Measurements from ENCODE around the gene AKAP6. TPM values are rescaled to one million over a fixed set of nuclear protein-coding genes. Genes with fewer than 3 reads are reported as not detected.

Gene AKAP6
- total RNA-seq, 1 donor from 2014 or later, result 3.4 TPM

DNA sequence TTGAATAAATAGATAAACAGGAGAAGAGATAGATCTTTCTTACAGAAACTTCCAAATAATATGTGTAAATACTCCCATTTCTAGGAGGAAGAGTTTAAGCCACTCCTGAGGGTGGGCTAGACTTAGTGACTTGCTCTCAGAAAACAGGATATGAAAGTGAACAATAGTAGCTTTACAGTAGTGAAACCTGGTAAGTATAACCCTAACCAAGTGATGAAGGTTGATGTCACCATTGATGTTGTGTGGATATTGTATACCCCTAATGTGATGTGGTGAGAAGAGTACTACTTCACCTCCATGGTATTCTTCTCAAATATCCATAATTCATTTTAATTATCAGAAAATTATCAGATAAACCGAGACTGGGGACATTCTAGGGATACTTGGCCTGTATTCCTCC, 20.9 kb downstream of the AKAP6 start:
- Mint-ChIP-seq H3K9me3 (ENCODE audit: low read depth) (peaks cover 6% of the 10 kb centered on the region), H3K36me3 (ENCODE audit: insufficient read depth) (no peaks in the 10 kb centered on the region), H3K27ac (no peak overlapping the region), H3K4me3 (ENCODE audit: low read depth) (no peak overlapping the region), H3K27me3 (no peaks in the 10 kb centered on the region), H3K4me1 (ENCODE audit: low read depth) (no peaks in the 10 kb centered on the region)
- no peak for DNase-seq (ENCODE audit: low spot score, unreplicated experiment)
- TF ChIP-seq, protein P1, sequence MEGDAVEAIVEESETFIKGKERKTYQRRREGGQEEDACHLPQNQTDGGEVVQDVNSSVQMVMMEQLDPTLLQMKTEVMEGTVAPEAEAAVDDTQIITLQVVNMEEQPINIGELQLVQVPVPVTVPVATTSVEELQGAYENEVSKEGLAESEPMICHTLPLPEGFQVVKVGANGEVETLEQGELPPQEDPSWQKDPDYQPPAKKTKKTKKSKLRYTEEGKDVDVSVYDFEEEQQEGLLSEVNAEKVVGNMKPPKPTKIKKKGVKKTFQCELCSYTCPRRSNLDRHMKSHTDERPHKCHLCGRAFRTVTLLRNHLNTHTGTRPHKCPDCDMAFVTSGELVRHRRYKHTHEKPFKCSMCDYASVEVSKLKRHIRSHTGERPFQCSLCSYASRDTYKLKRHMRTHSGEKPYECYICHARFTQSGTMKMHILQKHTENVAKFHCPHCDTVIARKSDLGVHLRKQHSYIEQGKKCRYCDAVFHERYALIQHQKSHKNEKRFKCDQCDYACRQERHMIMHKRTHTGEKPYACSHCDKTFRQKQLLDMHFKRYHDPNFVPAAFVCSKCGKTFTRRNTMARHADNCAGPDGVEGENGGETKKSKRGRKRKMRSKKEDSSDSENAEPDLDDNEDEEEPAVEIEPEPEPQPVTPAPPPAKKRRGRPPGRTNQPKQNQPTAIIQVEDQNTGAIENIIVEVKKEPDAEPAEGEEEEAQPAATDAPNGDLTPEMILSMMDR (IDR thresholded peaks at IDR 0.05; ENCODE audit: unreplicated experiment), result no peak

DNA sequence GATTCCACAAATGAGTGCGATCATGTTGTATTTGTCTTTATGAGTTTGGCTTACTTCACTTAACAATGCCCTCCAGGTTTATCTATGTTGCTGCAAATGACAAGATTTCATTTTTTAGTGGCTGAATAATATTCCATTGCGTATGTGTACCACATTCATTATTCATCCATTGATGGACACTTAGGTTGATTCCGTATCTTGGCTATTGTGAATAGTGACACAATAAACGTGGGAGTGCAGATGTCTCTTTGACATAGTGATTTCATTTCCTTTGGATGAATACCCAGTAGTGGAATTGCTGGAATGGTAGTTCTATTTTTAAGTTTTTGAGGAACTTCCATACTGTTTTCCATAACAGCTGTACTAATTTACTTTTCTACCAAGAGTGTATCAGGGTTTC, 23.5 kb downstream of the AKAP6 start:
- Mint-ChIP-seq H3K4me3 (ENCODE audit: low read depth) (no peak overlapping the region), H3K36me3 (ENCODE audit: insufficient read depth) (no peaks in the 10 kb centered on the region), H3K27ac (no peak overlapping the region), H3K4me1 (ENCODE audit: low read depth) (no peaks in the 10 kb centered on the region), H3K9me3 (ENCODE audit: low read depth) (peaks cover 6% of the 10 kb centered on the region), H3K27me3 (no peaks in the 10 kb centered on the region)
- TF ChIP-seq, protein P1 (IDR thresholded peaks at IDR 0.05; ENCODE audit: unreplicated experiment), result no peak
- no peak for DNase-seq (ENCODE audit: low spot score, unreplicated experiment)

DNA sequence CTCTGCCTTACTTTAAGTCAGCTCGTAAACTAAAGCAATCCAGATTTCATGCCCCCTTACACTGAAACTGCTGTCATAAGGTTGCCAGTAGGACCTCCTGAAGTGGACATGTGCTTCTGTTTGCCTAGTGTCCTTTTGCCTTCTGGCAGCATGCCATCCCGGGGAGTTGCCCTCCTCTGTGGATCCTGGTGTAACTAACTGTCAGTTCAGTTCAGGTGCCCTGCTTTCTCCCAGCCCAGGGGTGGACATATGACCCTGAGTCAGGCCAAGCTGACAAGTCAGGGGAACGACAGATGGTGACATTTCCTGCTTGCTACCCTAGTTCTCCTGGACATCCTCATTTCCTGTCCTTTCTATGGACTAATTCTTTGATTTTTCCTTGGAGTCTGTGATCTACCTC, 25.6 kb downstream of the AKAP6 start:
- Mint-ChIP-seq H3K27ac (no peak overlapping the region), H3K36me3 (ENCODE audit: insufficient read depth) (no peaks in the 10 kb centered on the region), H3K4me3 (ENCODE audit: low read depth) (no peak overlapping the region), H3K9me3 (ENCODE audit: low read depth) (peaks cover 6% of the 10 kb centered on the region), H3K27me3 (no peaks in the 10 kb centered on the region), H3K4me1 (ENCODE audit: low read depth) (no peaks in the 10 kb centered on the region)
- TF ChIP-seq, protein P1 (IDR thresholded peaks at IDR 0.05; ENCODE audit: unreplicated experiment), result no peak
- DNase-seq (ENCODE audit: low spot score, unreplicated experiment), result no peak

DNA sequence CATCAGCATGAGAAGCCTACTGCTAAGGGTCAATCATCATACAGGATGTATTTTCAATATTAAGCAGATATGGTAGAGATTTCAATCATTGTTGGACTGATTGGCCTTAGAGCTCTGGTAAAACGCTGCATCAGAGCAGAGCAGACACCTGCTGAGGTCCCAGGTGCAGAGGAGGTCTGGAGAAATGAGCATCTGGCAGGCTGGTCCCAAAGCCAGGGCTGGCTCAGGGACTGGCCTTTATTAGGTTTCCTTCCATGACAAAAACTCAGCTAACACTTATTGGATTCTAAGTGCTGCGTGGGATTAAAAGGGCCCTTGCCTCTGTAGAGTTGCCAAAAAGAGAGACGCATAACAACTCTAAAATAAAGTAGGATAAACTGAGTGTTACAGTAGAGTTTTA, 29.7 kb downstream of the AKAP6 start:
- Mint-ChIP-seq H3K36me3 (ENCODE audit: insufficient read depth) (no peaks in the 10 kb centered on the region), H3K4me3 (ENCODE audit: low read depth) (no peak overlapping the region), H3K27ac (no peak overlapping the region), H3K9me3 (ENCODE audit: low read depth) (peaks cover 3% of the 10 kb centered on the region), H3K27me3 (no peaks in the 10 kb centered on the region), H3K4me1 (ENCODE audit: low read depth) (no peaks in the 10 kb centered on the region)
- no peak for DNase-seq (ENCODE audit: low spot score, unreplicated experiment)
- TF ChIP-seq, protein P1 (IDR thresholded peaks at IDR 0.05; ENCODE audit: unreplicated experiment), result no peak

DNA sequence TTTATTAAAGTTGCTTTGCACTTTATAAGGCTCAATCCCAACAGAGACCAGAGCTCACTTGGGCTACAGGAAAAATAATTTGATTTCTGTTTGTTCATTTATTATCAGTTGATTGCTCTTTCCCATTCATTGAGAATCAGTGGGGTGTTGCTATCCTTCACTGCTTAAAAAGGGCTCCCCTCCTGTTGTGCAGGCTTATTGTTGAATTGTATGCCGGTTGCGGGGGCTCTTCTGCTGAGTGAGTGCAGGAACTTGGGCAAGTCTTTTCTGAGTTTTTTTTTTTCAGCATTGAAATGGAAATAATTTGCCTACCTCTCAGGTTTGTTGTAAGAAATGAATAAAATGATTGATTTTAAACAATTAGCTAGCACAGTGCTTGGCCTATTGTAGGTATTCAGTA, 32.6 kb downstream of the AKAP6 start:
- H3K9me3 Mint-ChIP-seq (ENCODE audit: low read depth), result no peaks in the 10 kb centered on the region
- TF ChIP-seq, protein P1 (IDR thresholded peaks at IDR 0.05; ENCODE audit: unreplicated experiment), result no peak
- no peak for DNase-seq (ENCODE audit: low spot score, unreplicated experiment)
- H3K4me1 Mint-ChIP-seq (ENCODE audit: low read depth), result peaks cover 2% of the 10 kb centered on the region
- no peaks in the 10 kb centered on the region for H3K36me3 Mint-ChIP-seq (ENCODE audit: insufficient read depth)
- H3K27ac Mint-ChIP-seq, result no peak overlapping the region
- H3K4me3 Mint-ChIP-seq (ENCODE audit: low read depth), result no peak overlapping the region
- H3K27me3 Mint-ChIP-seq, result no peaks in the 10 kb centered on the region
